Bronchial epithelial cell (primary cell): ENCODE results near the gene MNDA. TPM values are rescaled to one million over a fixed set of nuclear protein-coding genes. Genes with fewer than 3 reads are reported as not detected.

ENCODE experiments used
- DNase-seq: peaks from one replicate; pipeline ENCODE4 v3.0.0-alpha.2; 2010; ENCODE audit warnings: low read depth
- FAIRE-seq: peaks from 2 replicates; lab custom pipeline; 2011; peaks lifted over from hg19 to GRCh38; lab: Jason Lieb, UNC
- H3K27me3 ChIP-seq: 2 replicates; pipeline ENCODE4 v1.5.1; 2011; ENCODE audit warnings: low read length; ENCODE audit not compliant: control insufficient read depth, insufficient read depth
- H3K36me3 ChIP-seq: 2 replicates; pipeline ENCODE4 v1.5.1; 2011; ENCODE audit warnings: low read length; ENCODE audit not compliant: control insufficient read depth, insufficient read depth
- H3K4me3 ChIP-seq: 2 replicates; pipeline ENCODE4 v1.5.1; 2011; ENCODE audit warnings: mild to moderate bottlenecking, low read depth, low read length, control low read depth
- CTCF ChIP-seq: IDR thresholded peaks from 2 replicates; pipeline ENCODE4 v1.5.1; 2011; ENCODE audit warnings: mild to moderate bottlenecking, moderate library complexity, low read length, control low read depth, inconsistent platforms; ENCODE audit not compliant: insufficient read depth, severe bottlenecking
- total RNA-seq: library from RNA; depleted of rRNA; stranded (reverse); fragments of >200 nt; gene quantifications from 2 replicates; pipeline ENCODE4 v1.2.1, GENCODE V29; 2014

MNDA gene
- total RNA-seq, 1 donor from 2014 or later: not detected

GRCh38 chr1:158893654-158894053, 62.5 kb downstream of the MNDA start:
- Histone ChIP-seq H3K36me3 (no peaks in the 10 kb centered on the region), H3K4me3 (no peak overlapping the region), H3K27me3 (no peaks in the 10 kb centered on the region)
- no peak for DNase-seq
- no peak for TF ChIP-seq CTCF
- FAIRE-seq: no peak

GRCh38 chr1:158898722-158899121, 67.6 kb downstream of the MNDA start:
- no peak for TF ChIP-seq CTCF
- no peaks in the 10 kb centered on the region for H3K36me3 ChIP-seq
- FAIRE-seq (no peak), DNase-seq (no peak)
- H3K27me3 ChIP-seq: no peaks in the 10 kb centered on the region
- no peak overlapping the region for H3K4me3 ChIP-seq

Other genes starting within 250 kb of the MNDA start
- gene OR10Z1, start 226.1 kb upstream of the MNDA start, total RNA-seq: not detected in 2 replicates
- gene SPTA1, start 144.6 kb upstream of the MNDA start, total RNA-seq: not detected in 2 replicates
- not detected in 2 replicates for gene OR6K2, start 130.7 kb upstream of the MNDA start, total RNA-seq
- not detected in 2 replicates for gene OR6K3, start 110.6 kb upstream of the MNDA start, total RNA-seq
- gene OR6K6, start 76.6 kb upstream of the MNDA start, total RNA-seq: not detected in 2 replicates
- gene OR6N1, start 59.2 kb upstream of the MNDA start, total RNA-seq: not detected in 2 replicates
- not detected in 2 replicates for gene OR6N2, start 50.1 kb upstream of the MNDA start, total RNA-seq
- not detected in 2 replicates for gene PYHIN1, start 100.2 kb downstream of the MNDA start, total RNA-seq
- 34.0 and 54.7 TPM in 2 replicates for gene IFI16, start 178.6 kb downstream of the MNDA start, total RNA-seq
- not detected in 2 replicates for gene AIM2, start 245.4 kb downstream of the MNDA start, total RNA-seq